SIG-M5 (cell line): ENCODE data around the gene GTF2IRD1.
"Not testable (repeated sequence)": the region's sequence is repeated elsewhere in the genome, so short reads cannot be mapped to it uniquely, and the experiment has no call there.

Source experiments
- DNase-seq: peaks from one replicate; lab custom pipeline; 2025; lab: John Stamatoyannopoulos, UW

The GTF2IRD1 gene

DNA sequence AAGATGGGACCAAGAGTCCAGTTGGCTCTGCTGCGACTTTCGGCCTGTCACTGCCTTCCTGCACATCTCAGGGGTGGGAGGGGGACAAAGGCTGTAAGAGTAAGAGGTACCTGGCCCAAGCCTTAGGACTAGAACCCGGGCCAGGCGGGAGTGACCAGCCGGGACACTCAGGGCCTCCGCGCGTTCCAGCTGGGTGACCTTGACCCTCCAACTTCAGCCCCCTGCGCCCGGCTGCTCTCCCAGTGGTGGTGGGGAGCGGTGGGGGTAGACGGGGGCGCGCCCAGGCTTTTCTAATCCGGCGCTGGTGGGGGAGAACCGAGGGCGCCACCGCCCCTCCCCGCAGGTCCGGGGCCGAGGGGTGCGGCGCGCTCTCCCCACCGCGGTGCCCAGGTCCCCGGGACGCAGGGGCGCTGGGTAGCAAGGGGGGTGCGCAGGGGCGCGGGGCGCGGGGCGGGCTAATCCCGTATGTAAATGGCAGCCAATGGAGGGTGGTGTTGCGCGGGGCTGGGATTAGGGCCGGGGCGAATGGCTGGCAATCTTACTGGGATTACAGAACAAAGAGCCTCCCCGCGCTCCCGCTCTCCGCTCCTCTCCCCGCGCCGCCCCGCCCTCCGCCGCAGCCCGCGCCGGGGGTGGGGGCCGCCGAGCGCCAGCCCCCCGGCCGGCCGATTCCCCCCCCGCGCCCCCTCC is at the start of gene GTF2IRD1:
TSS of gene GTF2IRD1 (plus strand) at position 585 of the 690 bp plus-strand sequence. CDS start 54,175 bp downstream, outside the sequence.
- no peak for DNase-seq

DNA sequence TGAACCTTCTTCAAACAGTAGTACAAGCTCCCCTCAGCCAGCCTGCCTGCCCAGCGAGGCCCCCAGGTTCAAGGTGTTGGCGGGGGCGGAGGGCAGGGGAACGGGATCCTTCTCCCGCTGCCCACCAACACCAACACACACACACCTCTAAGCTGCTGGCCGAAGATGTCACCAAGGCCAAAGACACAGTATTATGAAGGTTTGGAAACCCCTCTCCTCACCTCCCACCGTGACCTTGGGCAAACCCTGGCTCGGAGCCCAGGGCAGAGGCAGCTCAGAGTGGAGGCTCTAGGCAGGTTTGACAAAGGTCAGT is 49.4 kb upstream of the GTF2IRD1 start:
- no peak for DNase-seq

- no peak for DNase-seq
Observed at GRCh38 chr7:74404741-74405140, 49.0 kb upstream of the GTF2IRD1 start.

- no peak for DNase-seq
Observed at GRCh38 chr7:74405191-74405898, 48.4 kb upstream of the GTF2IRD1 start.

GRCh38 chr7:74405899-74406512 is 47.7 kb upstream of the GTF2IRD1 start:
- no peak for DNase-seq

DNA sequence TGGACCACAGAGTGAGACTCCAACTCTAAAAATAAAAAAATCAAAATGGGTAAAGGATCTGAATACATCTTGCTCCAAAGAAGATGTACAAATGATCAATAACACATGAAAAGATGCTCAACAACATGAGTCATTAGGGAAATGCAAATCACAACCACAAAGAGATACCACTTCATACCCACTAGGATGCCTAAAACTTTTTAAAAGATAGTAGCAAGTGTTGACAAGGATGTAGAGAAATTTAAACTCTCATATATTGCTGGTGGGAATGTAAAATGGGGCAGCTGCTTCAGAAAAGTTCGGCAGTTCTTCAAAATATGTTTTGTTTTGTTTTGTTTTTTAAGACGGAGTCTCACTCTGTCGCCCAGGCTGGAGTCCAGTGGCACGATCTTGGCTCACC is 45.7 kb upstream of the GTF2IRD1 start:
- no peak for DNase-seq

GRCh38 chr7:74409571-74409970 is 44.1 kb upstream of the GTF2IRD1 start:
- no peak for DNase-seq

DNA sequence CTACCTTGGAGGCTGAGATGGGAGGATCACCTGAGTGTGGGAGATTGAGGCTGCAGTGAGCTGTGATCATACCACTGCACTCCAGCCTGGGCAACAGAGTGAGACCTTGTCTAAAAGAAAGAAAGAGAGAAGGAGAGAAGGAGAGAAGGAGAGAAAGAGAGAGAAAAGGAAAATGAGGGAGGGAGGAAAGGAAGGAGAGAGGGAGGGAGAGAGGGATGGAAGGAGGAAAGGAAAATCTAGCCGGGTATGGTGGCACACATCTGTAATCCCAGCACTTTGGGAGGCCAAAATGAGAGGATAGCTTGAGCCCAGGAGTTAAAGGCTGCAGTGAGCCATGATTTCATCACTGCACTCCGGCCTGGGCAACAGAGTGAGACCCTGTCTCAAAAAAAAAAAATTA is 42.9 kb upstream of the GTF2IRD1 start:
- no peak for DNase-seq

DNA sequence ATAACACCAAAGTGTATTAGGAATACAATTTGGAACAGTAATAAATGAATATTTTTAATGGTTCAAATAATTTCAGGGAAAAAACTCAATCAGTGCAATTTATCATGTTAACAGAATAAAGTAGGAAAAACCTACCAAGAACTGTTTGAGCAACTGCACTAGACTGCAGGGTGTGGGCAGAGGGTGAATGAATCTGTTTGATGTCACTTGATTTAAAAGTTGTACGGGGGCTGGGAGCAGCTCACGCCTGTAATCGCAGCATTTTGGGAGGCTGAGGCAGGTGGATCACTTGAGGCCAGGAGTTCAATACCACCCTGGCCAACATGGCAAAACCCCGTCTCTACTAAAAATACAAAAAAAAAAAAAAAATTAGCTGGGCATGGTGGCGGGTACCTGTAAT is 42.1 kb upstream of the GTF2IRD1 start:
- DNase-seq, result not testable (repeated sequence)

DNA sequence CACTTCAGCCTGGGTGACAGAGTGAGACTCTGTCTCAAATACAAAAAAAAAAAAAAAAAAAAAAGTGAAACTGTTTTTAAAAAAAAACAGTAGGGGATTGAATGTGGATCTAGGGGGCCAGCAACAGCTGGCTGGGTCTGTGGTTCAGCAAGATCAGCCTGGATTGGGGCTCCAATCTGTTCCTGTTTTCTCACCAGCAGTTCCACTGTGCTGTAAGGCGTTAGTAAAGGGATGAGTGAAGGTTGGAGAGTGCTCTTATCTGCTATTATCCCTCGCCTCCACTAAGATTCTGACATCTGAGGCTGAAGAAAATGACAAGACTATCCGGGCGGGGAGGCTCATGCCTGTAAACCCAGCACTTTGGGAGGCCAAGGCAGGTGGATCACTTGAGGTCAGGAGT is 41.6 kb upstream of the GTF2IRD1 start:
- no peak for DNase-seq

DNA sequence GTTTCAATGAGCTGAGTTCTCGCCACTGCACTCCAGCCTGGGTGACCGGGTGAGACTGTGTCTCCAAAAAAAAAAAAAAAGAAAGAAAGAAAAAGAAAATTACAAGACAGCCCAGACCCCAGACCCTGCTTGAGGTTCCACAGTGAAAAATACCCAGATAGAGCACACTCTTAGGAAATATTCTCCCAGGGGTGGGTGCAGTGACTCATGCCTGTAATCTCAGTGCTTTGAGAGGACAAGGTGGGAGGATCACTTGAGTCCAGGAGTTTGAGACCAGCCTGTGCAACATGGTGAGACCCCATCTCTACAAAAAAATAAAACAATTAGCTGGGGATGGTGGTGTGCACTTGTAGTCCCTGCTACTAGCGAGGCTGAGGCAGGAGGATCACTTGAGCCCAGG is 41.1 kb upstream of the GTF2IRD1 start:
- no peak for DNase-seq

DNA sequence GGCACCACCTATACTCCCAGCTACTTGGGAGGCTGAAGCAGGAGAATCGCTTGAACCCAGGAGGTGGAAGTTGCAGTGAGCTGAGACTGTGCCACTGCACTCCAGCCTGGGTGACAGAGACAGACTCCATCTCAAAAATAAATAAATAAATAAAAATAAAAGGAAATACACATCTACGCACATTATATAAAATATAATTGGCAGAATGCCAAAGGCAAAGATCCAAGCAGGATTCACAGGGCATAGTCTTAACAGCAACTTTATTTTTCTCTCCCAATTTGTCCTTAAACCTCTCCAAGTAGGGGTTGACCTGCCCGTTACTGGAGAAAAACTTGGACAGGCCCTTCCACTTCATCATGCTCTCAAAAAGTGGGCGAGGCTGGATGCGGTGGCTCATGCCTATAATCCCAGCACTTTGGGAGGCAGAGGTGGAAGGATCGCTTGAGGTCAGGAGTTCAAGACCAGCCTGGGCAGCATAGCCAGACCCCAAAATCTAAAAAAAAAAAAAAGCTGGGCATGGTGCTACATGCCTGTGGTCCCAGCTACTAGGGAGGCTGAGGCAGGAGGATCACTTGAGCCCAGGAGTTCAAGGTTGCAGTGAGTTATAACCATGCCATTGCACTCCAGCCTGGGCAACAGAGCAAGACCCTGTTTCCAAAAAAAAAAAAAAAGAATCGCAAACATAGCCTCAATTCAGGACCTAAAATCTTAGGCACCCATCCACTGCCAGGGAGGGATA is 38.9 kb upstream of the GTF2IRD1 start:
- DNase-seq, result not testable (repeated sequence)

GRCh38 chr7:74417419-74417971 is 36.2 kb upstream of the GTF2IRD1 start:
- no peak for DNase-seq

DNA sequence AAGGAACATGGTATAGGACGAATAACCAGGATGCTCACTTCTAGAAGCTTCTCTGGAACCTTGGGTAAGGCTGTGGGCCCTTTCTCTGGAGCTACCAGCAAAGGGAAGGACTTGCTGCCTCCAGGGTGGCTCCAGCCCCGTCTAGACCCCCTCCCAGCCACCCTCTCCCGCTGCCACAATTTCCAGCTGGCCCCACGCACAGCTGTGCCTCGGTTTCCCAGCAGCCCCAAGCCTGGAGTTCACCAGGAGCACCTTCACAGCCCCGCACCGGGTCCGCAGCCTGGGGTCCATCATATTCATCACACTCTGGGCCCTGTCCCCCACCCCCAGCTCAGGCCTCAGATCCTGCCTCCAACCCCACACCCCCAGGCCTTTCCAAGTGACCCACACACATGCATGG is 35.6 kb upstream of the GTF2IRD1 start:
- DNase-seq, result no peak

DNA sequence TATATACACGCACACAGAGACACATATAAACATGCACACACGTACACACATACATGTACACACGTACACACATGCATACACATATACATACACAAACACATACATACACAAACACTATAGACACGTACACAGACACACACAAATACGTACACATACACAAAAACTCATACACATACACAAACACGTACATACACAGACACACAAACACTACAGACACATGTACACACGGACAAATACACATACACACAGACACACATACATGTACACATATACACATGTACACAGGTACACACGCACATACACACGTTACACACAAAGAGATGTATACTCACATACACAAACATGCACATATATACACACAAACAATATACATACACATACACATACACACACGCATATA is 35.2 kb upstream of the GTF2IRD1 start:
- no peak for DNase-seq

GRCh38 chr7:74419232-74419631 is 34.5 kb upstream of the GTF2IRD1 start:
- DNase-seq, result not testable (repeated sequence)

DNA sequence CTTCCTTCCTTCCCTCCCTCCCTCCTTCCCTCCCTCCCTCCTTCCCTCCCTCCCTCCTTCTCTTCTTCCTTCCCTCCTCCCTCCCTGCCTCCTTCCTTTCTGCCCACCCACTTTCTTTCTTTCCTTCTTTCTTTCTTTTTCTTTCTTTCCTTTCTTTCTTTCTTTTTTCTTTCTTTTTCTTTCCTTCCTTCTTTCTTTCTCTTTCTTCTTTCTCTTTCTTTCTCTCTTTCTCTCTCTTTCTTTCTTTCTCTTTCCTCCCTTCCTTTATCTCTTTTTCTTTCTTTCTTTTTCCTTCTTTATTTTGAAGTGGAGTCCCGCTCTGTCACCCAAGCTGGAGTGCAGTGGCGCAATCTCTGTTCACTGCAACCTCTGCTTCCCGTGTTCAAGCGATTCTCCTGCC is 33.7 kb upstream of the GTF2IRD1 start:
- DNase-seq, result no peak

DNA sequence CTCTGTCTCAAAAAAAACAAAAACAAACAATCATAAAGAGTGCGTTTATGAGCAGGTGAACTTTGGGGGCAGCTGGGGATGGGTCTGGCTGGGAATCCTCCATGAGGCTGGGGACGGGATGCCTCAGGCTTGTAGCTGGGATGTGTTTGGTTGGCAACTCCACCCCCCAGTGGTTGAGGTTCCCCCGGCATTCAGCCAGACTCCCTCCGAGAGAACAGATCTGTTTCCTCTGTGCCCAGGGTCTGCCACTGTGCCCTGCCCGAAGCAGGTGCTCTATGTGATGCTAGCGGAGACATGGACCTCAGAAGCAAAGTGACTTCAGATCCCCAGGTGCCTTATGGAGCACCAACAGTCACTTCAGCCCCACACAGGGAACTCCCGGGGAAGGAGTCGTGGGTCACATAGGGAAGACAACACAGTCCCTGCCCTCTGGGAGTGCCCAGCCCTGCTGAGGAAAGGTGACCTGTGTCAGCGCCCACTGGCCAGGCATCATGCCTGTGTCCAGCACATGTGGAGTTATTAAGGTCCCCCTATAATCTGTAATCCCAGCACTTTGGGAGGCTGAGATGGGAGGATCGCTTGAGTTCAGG is 29.3 kb upstream of the GTF2IRD1 start:
- DNase-seq, result no peak

DNA sequence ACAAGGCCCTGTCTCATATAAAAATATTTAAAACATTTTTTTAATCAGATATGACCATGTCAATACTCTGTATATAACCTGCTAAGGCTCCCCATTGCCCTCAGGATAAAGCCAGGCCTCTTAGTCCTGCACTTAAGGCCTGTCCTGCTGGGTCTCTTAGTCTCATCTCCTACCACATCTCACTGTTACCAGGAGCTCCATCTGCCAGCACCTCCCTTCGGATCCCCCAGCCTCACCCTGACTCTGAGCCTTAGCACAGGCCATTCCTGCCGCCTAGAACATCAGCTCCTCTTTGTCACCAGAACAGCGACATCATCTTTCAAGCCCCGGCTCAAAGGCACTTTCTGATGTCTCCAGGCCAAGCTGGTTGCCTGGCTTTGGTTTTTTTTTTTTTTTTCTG is 25.7 kb upstream of the GTF2IRD1 start:
- DNase-seq, result no peak

- no peak for DNase-seq
Observed at GRCh38 chr7:74429153-74429747, 24.5 kb upstream of the GTF2IRD1 start.

GRCh38 chr7:74430409-74430808 is 23.3 kb upstream of the GTF2IRD1 start:
- DNase-seq, result not testable (repeated sequence)
